ENCODE data around the gene PAFAH2.

PAFAH2 gene

GRCh38 chr1:25997828-25998761 is at the start of gene PAFAH2:
TSS of gene PAFAH2 (minus strand) at chr1:25998063. CDS start at chr1:25990816, 7,247 bp downstream.
- DNase-seq: peak; percentile 80 to 94

DNA sequence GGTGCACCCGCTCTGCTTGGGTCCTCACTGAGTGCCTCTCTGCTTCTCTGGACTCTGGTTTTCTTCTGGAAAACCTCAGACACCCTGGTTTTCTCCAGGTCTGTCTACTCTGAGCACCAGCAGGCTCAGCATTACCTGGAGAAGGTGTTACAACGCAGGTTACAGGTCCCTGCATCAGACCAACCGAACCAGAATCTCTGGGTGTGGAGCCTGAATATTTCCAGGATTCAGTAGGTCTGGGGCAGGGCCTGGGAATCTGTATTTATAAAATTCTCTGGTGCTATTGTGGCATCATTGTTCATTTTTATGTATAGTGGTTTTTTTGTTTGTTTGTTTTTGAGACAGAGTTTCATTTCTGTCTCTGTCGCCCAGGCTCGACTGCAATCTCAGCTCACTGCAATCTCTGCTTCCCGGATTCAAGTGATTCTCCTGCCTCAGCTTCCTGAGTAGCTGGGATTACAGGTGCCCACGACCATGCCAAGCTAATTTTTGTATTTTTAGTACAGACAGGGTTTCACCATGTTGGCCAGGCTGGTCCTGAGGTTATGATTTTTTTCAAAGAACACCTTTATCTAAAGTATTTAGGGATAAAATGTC is 49.5 kb upstream of the PAFAH2 start:
- no peak for DNase-seq

DNA sequence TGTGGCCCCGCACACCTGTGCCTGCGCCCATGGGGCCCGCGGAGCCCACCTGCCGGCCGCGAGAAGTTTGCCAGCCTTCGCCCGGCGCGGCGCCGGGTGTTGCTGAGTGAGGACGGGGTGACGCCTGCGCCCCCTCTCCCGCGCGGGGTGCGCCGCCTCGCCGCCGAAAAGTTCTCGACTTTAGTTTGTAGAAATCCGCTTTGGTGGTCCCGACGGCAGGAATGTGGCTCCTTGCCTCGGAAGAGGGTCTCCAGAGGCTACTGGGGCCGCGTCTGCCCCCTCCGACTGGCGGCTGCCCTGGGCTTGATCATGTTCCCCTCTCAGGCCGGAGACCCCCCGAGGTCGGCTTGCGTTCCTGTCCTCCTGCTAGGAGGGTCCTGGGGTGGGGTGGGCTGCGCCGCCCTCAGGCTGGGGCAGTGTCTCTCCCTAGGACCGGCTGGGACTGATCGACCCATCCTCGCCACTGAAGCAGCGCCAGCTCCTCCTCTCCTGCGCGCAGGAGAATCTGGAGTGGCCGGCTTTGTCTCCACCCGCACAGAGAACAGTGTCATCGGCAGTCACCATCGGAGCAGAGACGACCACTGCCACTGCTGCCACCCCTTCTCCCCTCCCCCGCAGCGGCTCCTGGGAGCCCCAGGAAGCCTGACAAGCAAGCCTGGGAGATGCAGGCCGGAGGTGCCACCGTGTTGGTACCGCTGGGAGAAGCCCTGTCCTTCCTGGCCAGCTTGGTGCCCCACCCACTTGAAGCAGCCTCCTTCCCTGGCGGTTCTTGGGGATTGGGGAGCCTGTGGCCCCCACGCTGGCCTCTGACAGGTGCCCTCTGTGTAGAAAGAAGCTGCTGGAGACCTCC is 48.6 kb upstream of the PAFAH2 start:
- no peak for DNase-seq

DNA sequence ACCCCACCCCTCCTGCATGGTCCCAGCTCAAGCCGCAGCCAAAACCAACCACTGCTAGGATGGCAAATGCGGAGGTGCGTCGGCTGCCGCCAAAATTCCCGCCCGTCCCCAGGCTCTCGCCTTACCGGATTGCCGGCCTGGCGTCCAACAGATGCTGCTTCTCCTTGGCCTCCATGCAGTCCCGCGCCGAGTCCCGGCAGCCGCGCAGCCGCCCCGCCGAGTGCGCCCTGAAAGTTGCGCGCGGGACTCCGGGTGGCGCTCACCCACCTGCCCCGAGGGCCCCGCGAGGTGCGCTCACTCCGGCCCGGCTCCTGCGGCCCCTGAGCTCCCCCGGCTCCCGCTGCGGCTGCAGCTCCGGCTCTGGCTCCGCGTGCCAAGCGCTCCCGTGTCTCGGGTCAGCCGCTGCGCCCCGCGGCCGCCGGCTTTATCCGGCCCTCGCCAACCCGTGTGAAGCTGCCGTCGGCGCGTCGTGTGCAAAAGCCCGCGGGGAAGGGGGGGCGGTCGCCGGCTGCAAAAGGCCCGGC is 47.9 kb upstream of the PAFAH2 start, which contains the start of gene SLC30A2:
TSS of gene SLC30A2 (minus strand) at position 397 of the 524 bp plus-strand sequence. CDS start at position 175, 222 bp downstream.
- DNase-seq: no peak

DNA sequence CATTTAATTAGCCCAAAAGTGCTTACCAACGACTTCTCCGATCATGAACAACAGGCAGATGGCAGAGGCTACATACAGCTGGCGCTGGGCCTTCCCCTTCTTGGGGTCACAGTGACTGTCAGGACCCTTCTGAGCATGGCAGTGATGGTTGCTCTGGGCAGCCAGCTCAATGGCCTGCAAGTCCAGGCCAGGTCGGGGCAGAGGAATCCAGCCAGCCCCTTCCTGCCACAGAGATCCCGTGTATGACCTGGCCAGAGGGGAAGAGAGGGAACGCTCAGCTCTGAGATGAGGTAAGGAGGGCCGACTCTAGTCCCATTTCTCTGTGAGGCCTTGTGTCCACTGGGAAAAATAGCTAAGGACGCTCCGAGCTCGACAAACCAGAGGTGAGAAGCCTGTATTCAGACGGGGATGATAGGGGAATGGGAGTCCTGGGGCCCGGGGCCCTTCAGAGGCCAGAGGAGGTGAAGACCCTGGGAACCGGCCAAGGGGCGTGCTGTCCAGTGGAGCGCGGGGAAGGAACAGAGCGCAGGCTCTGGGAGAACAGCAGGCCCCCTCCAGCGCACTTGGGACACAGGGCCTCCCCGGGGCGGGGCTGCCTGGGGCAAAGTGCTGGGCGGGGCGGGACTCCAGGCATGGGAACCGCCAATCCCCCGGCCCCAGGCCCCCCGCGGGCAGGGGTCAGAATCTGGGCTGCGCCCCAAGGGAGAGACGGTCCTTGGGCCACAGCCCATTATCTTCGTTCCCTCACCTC is 47.3 kb upstream of the PAFAH2 start:
- DNase-seq: no peak

DNA sequence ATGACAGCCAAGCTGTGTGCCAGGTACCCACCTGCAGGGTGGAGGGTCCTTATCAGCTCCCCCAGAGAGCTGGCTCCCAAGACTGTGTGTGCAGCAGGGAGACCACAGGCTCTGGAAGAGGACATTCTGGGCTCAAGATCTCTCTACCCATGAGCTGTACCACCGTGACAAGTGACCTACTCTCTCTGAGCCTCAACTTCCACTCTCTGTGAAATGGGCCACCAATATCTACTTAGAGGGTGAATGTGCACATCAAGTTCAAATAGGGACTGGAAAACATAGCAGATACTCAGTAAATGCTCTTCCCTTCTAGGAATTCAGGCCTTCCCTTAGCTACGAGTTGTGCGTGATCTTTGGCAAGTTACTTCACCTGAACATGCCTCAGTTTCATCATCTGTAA is 46.6 kb upstream of the PAFAH2 start:
- no peak for DNase-seq

GRCh38 chr1:26043765-26044164 is 45.9 kb upstream of the PAFAH2 start:
- DNase-seq: no peak

GRCh38 chr1:26041978-26042377 is 44.1 kb upstream of the PAFAH2 start:
- DNase-seq: no peak

- no peak for DNase-seq
These were observed 43.5 kb upstream of the PAFAH2 start for GRCh38 chr1:26041401-26041800.

GRCh38 chr1:26038904-26039303 is 41.0 kb upstream of the PAFAH2 start:
- DNase-seq: no peak

DNA sequence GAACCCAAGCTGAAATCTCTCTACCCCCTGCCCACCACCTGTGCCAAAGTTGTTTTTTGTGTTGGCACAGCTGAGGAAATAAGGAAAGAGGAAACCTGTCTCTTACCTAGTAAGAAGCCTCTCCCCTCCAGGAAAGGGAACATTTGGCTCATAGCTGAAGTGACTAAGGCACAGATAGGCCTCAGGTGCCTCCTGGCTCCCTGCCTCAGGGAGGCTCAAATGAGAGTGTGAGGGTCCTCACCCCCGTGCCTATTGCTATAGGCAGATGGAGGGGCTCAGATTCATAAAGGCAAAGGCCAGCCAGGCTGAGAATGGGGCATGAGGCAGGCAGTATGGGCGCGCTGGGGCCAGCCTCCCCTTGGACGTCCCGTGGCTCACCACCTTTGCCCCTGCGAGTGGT is 40.6 kb upstream of the PAFAH2 start:
- DNase-seq: no peak

- no peak for DNase-seq
These were observed 40.0 kb upstream of the PAFAH2 start for GRCh38 chr1:26037904-26038303.

- no peak for DNase-seq
These were observed 39.0 kb upstream of the PAFAH2 start for GRCh38 chr1:26036756-26037281.

- DNase-seq: peak in 1 of 2 experiments; percentile 48
These were observed 38.3 kb upstream of the PAFAH2 start for GRCh38 chr1:26035959-26036755.

DNA sequence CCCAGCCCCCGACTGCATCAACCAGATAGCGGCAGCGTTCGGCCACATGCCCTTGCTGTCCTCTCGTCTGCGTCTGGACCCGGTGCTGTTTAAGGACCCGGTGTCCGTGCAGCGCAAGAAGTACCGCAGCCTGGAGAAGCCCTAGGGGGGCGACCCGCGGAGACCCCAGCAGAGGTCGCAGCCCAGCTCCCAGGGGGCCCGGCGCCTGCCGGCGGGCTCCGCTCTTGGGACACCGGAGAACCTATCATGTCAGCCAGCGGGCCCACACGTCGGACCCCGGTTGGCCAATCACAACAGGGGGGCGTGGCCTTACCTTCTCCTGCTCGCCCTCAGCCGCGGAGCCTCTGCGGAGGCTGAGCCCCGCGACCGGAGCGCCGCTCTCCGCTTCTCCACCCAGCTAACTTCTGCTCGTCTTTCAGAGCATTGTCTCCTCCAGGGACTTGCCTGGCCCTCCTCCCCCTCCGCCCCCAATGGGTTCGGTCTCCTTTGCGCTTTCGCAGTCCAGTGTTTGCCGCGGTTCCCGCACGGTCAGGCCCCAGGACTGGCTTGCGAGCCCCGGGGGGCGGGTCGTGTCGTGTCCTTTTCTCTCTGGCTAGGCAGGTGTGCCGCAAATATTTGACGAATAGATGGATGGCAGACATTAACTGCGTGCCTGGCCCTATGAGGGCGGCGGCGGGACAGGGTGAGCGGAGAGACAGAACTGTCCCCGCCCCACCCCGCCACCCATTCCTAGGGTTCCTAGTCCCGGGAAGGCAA is 37.5 kb upstream of the PAFAH2 start:
- peak; percentile 20 to 86 for DNase-seq

DNA sequence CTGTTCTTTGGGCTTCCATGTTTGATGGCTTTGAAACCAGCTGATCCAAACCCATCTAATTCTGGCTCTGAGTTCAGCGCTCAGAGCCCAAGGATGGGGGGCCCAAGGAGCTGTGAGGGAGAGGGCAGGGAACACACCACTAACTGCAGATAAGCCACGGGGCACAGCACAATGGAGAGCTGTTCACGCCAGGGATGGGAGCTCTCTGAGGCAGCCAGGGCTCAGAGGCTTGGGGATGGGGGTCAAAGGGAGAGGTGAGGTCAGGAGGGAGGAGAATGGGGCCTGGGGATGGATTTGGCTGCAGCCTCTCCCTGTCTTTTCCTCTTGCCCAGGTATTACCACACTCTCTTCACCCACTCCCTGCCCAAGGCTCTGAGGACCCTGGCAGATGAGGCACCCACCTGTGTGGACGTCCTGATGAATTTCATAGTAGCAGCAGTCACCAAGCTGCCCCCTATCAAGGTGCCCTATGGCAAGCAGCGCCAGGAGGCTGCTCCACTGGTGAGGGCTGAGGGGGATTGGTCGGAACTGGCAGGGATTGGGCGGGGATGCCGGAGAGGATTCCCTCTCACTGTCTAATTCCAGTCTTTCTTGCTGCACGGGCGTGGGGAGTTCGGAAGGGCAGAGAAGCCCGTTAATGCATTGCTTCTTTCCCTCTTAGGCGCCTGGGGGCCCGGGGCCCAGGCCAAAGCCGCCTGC is 36.8 kb upstream of the PAFAH2 start:
- no peak for DNase-seq

DNA sequence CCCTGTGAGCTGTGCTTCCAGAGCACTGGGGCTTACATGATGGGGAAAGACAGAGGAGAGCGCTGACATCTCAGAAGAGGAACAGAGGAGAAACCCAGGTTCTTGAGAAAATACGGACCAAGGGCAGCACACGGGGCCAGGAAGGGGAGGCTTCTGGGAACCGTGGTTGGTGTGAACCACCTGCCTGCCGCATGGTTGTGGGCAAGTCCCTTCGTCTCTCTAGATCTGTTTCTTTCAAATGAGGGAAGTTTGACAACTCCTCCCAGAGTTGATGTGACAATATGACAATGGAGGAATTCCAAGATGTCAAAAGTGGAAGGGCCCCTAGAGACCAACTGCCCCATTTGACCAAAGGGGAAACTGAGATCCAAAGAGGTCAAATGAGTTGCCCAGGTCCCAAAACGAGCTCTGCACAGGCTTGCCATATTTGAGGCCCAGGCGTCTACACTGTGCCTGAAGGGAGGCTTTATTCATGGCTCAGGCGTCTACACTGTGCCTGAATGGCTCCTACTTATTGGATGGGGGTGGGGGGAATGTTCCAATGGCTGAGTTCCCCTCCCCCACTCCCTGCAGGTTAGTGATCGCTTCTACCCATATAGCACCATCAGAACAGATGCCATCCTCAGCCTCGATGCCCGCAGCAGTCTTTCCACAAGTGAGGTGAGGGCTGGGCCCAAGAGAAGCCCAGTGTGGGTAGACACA is 34.9 kb upstream of the PAFAH2 start:
- DNase-seq: no peak

DNA sequence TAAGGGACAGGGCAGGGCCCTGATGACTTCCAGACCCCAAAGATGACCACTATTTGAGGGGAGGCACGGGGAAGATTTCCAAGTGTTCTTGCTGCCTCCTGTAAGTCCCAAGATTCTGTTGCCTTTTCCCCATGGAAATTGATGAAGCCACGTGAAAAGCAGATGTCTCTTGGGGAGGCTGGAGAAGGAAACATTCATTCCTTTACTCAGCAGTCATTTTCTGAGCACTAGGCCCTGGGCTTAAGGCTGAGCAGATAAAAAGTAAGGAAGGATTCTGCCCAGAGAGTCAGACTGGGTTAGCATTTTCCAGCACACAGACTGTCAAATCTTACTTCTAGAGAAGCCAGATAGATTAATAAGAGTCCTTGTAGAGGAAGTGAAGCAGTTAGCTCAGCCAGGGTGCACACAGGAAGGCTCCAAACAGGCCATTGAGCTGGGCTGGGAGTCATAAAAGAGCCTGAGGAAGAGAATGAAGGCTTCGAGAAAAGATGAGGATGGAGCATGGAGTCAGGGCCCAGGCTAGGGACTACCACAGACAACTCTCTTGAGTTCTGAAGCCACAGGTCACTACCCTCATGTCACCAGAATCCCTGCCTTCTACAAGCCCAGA is 33.9 kb upstream of the PAFAH2 start:
- no peak for DNase-seq
